ENCODE results near the gene USP49. TPM values are rescaled to one million over a fixed set of nuclear protein-coding genes. Genes with fewer than 3 reads are reported as not detected.
"Not testable (repeated sequence)": the region's sequence is repeated elsewhere in the genome, so short reads cannot be mapped to it uniquely, and the experiment has no call there.

The USP49 gene
- total RNA-seq (4.9 TPM), polyA plus RNA-seq (2.3 TPM)

DNA sequence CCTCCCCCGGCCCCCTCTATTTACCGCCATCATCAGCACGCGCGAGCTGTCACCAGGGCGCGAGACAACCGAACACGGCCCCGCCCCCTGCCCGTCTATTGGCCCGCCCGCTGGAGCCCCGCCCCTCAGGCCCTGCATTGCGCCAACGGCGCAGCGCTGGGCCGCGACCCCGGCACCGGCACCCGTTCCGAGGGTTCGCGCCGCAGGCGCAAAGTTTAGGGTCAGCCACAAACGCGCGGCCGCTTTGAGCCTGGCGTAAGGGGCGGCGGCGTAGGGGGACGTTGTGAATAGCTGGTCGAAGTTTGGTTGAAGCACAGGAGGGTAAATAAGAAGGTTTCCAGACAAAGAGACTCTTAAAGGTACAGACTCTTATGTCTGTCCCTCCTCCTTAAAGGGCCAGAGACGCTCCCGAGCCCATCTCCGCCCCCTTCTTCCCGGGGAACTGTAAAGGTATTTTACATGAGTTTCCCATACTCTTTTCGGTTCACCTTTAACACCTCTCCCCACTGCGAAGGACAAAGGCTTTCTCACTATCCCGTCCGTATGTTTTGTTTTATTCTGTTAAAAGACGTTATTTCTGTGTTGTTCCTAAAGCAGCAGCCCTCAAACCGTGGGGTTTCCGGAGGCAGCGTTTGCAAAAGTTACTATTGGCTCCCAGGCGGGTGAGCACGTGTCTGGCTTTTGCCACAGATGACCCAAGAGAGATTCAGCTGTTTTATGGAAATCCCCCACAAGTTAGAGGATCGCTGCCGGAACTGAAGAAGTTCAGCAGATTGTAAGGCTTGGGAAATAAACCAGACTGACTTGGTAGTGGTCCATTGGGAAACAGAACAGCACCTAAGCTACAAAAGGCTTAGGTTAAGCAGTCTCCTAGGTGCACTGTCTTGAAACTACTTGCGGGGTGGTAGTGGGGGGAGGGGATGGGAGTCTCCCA is at the start of gene USP49:
Gene USP49 (minus strand): TSS at position 76 of the 934 bp plus-strand sequence. CDS start 88,392 bp downstream, outside the sequence.
- peak within 1 kb of the TSS; percentile 94 for H3K4me3 ChIP-seq (ENCODE audit: low read depth, low read length)
- DNase-seq (ENCODE audit: extremely low spot score) = peak; percentile 68
- WGBS = under 1% methylated on average over 55 of the region's 55 CpGs
- no peaks in the 10 kb centered on the region for H3K36me3 ChIP-seq (ENCODE audit: insufficient read depth)
- H3K27ac ChIP-seq (ENCODE audit: low read depth) = peak within 1 kb of the TSS; percentile 72
- peaks cover 2% of the 10 kb centered on the region for H3K4me1 ChIP-seq (ENCODE audit: insufficient read depth)

DNA sequence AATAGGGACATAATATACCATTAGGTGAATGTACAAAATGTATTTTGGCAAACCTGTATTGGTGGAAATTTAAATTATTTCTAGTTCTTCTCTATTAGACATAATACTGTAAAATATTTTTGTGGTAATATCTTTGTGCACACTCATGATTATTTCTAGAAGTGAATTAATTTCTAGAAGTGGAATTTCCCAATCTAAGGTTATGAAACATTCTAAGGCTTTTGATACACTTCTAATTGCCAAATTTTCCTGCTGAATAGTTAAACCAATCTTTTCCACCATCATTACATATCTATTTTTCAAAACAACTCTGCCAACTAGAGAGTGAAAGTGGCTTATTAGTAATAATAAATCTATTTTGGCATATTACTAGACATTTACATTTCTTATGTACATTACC is 48.3 kb upstream of the USP49 start:
- no peak overlapping the region for H3K27ac ChIP-seq (ENCODE audit: low read depth)
- H3K4me3 ChIP-seq (ENCODE audit: low read depth, low read length) = no peak overlapping the region
- H3K36me3 ChIP-seq (ENCODE audit: insufficient read depth) = no peaks in the 10 kb centered on the region
- DNase-seq (ENCODE audit: extremely low spot score) = no peak
- peaks cover 2% of the 10 kb centered on the region for H3K4me1 ChIP-seq (ENCODE audit: insufficient read depth)

DNA sequence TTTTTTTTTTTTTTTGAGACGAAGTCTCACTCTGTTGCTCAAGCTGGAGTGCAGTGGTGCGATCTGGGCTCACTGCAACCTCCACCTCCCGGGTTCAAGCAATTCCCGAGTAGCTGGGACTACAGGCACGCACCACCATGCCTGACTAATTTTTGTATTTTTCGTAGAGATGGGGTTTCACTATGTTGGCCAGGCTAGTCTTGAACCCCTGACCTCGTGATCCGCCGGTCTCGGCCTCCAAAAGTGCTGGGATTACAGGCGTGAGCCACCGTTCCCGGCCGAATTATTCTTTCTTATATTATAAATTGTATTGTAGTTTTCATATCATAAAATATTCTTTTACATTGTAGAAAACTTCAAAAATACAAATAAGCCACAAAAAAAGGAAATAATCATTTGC is 47.7 kb upstream of the USP49 start:
- not testable (repeated sequence) for H3K4me3 ChIP-seq (ENCODE audit: low read depth, low read length); DNase-seq (ENCODE audit: extremely low spot score); H3K27ac ChIP-seq (ENCODE audit: low read depth); H3K36me3 ChIP-seq (ENCODE audit: insufficient read depth); H3K4me1 ChIP-seq (ENCODE audit: insufficient read depth)
- WGBS = 94% methylated on average over 14 of the region's 14 CpGs

DNA sequence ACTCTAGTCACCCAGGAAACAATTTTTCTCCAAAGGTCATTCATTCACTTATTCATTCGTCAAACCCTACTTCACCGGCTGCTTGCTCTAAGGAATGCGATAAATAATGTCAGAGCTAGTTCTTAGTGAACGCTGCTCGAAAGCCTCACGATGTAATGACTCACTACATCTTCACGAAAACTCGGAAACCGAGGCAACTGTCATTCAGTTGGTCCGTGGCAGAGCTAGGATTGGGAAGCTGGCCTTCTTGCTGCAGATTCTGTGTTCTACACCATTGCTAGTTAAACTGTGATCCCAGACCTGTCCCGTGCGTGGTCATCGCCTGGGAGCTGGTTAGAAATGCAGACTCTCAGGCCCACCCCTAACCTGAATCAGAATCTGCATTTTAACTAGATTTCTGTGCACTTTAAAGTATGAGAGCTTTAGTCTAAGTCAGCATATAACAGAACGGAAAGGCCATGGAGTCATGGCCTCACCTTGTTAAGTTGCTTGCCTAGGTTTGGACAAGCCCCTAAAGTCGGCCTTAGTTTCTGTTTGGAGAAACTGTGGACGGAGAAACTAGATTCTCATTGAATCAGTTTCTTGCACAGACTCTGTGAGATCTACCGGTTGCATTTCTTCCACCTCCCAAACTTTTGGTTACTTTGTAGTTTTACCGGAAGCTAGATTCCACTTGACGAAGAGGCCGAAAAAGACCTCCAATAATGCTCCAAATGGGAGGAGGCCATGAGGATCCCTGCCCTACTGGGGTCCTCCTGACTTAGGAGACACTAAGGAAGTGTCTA is 47.1 kb upstream of the USP49 start:
- Histone ChIP-seq H3K27ac (ENCODE audit: low read depth) (no peak overlapping the region), H3K36me3 (ENCODE audit: insufficient read depth) (no peaks in the 10 kb centered on the region), H3K4me1 (ENCODE audit: insufficient read depth) (peaks cover 2% of the 10 kb centered on the region), H3K4me3 (ENCODE audit: low read depth, low read length) (peak overlapping the region; percentile 66)
- DNase-seq (ENCODE audit: extremely low spot score) = no peak
- 37% methylated on average over 20 of the region's 20 CpGs for WGBS

DNA sequence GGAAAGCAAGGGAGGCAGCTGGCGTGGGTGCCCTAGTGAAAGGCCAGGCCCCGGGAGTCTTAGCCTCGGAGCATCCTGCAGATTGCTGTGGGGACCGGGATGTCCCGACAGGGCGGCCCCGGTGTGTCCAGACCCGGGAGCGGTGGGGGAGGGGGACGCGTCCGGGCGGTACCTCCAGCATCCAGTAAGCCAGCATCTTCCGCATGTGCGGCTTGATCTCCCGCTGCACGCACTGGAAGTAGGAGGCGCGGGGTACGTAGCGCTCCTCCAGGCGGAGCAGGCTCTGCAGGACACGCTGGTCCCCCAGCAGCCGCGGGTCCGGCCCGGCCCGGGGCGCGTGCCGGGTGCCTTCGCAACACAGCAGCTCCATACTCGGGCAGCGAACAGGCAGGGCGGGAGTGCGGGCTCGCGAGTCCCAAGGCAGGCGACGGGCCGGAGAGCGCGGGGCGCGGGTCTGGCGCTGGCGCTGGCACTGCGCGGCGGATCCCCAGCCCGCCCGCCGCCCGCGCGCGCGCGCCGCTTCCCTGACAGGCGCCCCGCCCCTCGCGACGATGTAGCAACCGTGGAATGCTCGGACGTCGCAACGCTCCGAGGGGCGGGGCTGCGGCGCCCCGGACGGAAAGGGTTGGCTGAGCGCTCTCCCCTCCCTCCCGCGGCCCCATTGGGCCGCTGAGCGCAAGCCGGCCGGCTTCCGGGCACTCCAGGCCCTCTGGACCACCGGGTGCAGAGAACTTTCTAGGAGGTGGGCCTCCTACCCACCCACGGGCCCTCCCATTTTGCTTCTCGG is 46.3 kb upstream of the USP49 start, which contains the start of gene CCND3:
Gene CCND3 (minus strand): TSS at position 529 of the 787 bp plus-strand sequence. CDS start 159 bp downstream, at position 370.
- peak within 1 kb of the TSS; percentile 11 for H3K27ac ChIP-seq (ENCODE audit: low read depth)
- under 1% methylated on average over 87 of the region's 87 CpGs for WGBS
- peak within 1 kb of the TSS; percentile 66 for H3K4me3 ChIP-seq (ENCODE audit: low read depth, low read length)
- H3K36me3 ChIP-seq (ENCODE audit: insufficient read depth) = no peaks in the 10 kb centered on the region
- H3K4me1 ChIP-seq (ENCODE audit: insufficient read depth) = peaks cover 2% of the 10 kb centered on the region
- peak; percentile 74 for DNase-seq (ENCODE audit: extremely low spot score)

GRCh38 chr6:41940759-41941279 is 45.6 kb upstream of the USP49 start:
- DNase-seq (ENCODE audit: extremely low spot score) = no peak
- Histone ChIP-seq H3K4me3 (ENCODE audit: low read depth, low read length) (peak overlapping the region; percentile 66), H3K27ac (ENCODE audit: low read depth) (no peak overlapping the region), H3K36me3 (ENCODE audit: insufficient read depth) (no peaks in the 10 kb centered on the region), H3K4me1 (ENCODE audit: insufficient read depth) (peaks cover 2% of the 10 kb centered on the region)
- WGBS = under 1% methylated on average over 38 of the region's 38 CpGs

- Histone ChIP-seq H3K4me3 (ENCODE audit: low read depth, low read length) (peak overlapping the region; percentile 66), H3K27ac (ENCODE audit: low read depth) (no peak overlapping the region), H3K36me3 (ENCODE audit: insufficient read depth) (no peaks in the 10 kb centered on the region), H3K4me1 (ENCODE audit: insufficient read depth) (peaks cover 2% of the 10 kb centered on the region)
- no peak for DNase-seq (ENCODE audit: extremely low spot score)
- WGBS = 9% methylated on average over 27 of the region's 27 CpGs
These were observed 44.9 kb upstream of the USP49 start for GRCh38 chr6:41939848-41940758.

DNA sequence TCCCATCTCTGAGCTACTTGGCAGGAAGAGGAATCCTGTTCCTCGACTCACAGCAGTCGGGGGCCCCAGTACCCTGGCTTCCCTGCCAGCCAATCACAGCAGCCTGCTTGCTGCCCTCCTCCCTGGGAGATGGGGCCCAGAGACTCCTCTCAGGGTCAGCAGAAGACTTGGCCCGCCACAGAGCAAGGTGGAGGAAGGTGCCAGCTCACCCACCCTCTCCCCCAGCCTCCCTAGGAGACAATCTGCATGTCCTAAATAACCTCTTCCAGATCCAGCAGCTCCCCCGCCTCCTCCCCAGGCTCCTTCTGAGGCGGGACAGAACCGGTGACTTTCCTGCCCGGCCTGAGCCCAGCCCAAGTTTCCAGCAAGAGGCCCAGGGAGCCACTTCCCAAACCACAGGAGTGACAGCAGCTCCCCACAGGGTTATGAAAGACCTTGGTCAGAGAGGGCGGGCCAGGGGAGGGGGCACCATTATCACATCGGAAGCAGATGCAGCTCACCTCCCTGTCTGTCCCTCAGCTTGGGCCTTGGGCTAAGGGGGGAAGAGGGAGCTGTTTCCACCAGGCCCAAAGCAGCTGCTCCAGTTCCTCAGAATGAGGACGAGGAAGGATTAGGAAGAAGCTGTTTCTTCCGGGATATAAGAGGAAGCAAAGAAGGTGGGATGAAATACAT is 44.1 kb upstream of the USP49 start:
- Histone ChIP-seq H3K36me3 (ENCODE audit: insufficient read depth) (no peaks in the 10 kb centered on the region), H3K4me3 (ENCODE audit: low read depth, low read length) (no peak overlapping the region), H3K27ac (ENCODE audit: low read depth) (no peak overlapping the region), H3K4me1 (ENCODE audit: insufficient read depth) (peaks cover 2% of the 10 kb centered on the region)
- 30% methylated on average over 11 of the region's 11 CpGs for WGBS
- no peak for DNase-seq (ENCODE audit: extremely low spot score)

GRCh38 chr6:41938590-41939175 is 43.5 kb upstream of the USP49 start:
- 69% methylated on average over 5 of the region's 5 CpGs for WGBS
- Histone ChIP-seq H3K27ac (ENCODE audit: low read depth) (no peak overlapping the region), H3K4me3 (ENCODE audit: low read depth, low read length) (no peak overlapping the region), H3K36me3 (ENCODE audit: insufficient read depth) (no peaks in the 10 kb centered on the region), H3K4me1 (ENCODE audit: insufficient read depth) (peaks cover 2% of the 10 kb centered on the region)
- peak; percentile 31 for DNase-seq (ENCODE audit: extremely low spot score)

- Histone ChIP-seq H3K4me1 (ENCODE audit: insufficient read depth) (peaks cover 2% of the 10 kb centered on the region), H3K4me3 (ENCODE audit: low read depth, low read length) (no peak overlapping the region), H3K27ac (ENCODE audit: low read depth) (no peak overlapping the region), H3K36me3 (ENCODE audit: insufficient read depth) (no peaks in the 10 kb centered on the region)
- WGBS = 58% methylated on average over 4 of the region's 4 CpGs
- DNase-seq (ENCODE audit: extremely low spot score) = no peak
These were observed 42.8 kb upstream of the USP49 start for GRCh38 chr6:41937861-41938574.

DNA sequence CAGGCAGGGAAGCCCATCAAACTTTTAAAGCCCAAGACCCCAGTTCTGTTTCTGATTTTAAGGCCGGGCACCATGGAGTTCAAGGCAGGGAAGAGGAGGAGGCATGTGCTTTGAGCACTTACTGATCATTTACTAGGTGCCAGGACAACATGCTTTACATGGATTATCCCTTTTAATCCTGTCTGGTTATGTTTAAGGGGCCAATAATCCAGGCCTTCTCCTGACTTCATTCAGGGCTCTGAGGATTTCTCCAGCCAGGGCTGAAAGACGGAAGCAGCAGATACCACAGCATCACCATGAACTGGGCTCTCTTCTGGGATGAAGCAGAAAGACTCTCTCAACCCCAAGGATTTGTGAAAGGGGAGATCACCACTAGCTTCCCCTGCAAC is 42.3 kb upstream of the USP49 start:
- Histone ChIP-seq H3K27ac (ENCODE audit: low read depth) (no peak overlapping the region), H3K4me1 (ENCODE audit: insufficient read depth) (peaks cover 2% of the 10 kb centered on the region), H3K36me3 (ENCODE audit: insufficient read depth) (no peaks in the 10 kb centered on the region), H3K4me3 (ENCODE audit: low read depth, low read length) (no peak overlapping the region)
- WGBS = 51% methylated on average over 2 of the region's 2 CpGs
- no peak for DNase-seq (ENCODE audit: extremely low spot score)

Measured in urinary bladder (tissue), 4 donors.